Measurements from ENCODE around the gene CMTR1.
"Not testable (repeated sequence)": the region's sequence is repeated elsewhere in the genome, so short reads cannot be mapped to it uniquely, and the experiment has no call there.

CMTR1 gene

GRCh38 chr6:37492991-37493660 lies 60.1 kb downstream of the CMTR1 start:
- peak; percentile 58 for DNase-seq

- no peak for DNase-seq
Observed at GRCh38 chr6:37493661-37493995, 60.6 kb downstream of the CMTR1 start.

GRCh38 chr6:37495244-37495934 lies 62.4 kb downstream of the CMTR1 start:
- DNase-seq: peak; percentile 47

GRCh38 chr6:37496951-37497885 lies 64.2 kb downstream of the CMTR1 start:
- DNase-seq: no peak

GRCh38 chr6:37499433-37500293 lies 66.6 kb downstream of the CMTR1 start, which contains the start of gene CCDC167:
Gene CCDC167, minus strand, starts transcription at chr6:37499893. Its CDS starts 30 bp downstream, at chr6:37499863.
- DNase-seq: peak; percentile 99

GRCh38 chr6:37500294-37500608 lies 67.2 kb downstream of the CMTR1 start:
- DNase-seq: no peak

- not testable (repeated sequence) for DNase-seq
Observed at GRCh38 chr6:37500904-37501303, 67.9 kb downstream of the CMTR1 start.

GRCh38 chr6:37501632-37502491 lies 68.8 kb downstream of the CMTR1 start:
- no peak for DNase-seq

- no peak for DNase-seq
Observed at GRCh38 chr6:37502703-37503291, 69.8 kb downstream of the CMTR1 start.

- DNase-seq: no peak
Observed at GRCh38 chr6:37503309-37503965, 70.4 kb downstream of the CMTR1 start.

GRCh38 chr6:37504024-37504423 lies 71.0 kb downstream of the CMTR1 start:
- no peak for DNase-seq

- no peak for DNase-seq
Observed at GRCh38 chr6:37506479-37506878, 73.5 kb downstream of the CMTR1 start.

GRCh38 chr6:37507077-37507476 lies 74.1 kb downstream of the CMTR1 start:
- no peak for DNase-seq

GRCh38 chr6:37507690-37508421 lies 74.8 kb downstream of the CMTR1 start:
- peak; percentile 20 for DNase-seq

- no peak for DNase-seq
Observed at GRCh38 chr6:37511201-37511600, 78.2 kb downstream of the CMTR1 start.

- DNase-seq: no peak
Observed at GRCh38 chr6:37511910-37512399, 78.9 kb downstream of the CMTR1 start.

- no peak for DNase-seq
Observed at GRCh38 chr6:37512400-37513011, 79.5 kb downstream of the CMTR1 start.

GRCh38 chr6:37513155-37513554 lies 80.1 kb downstream of the CMTR1 start:
- DNase-seq: no peak

GRCh38 chr6:37513576-37513975 lies 80.6 kb downstream of the CMTR1 start:
- no peak for DNase-seq

Measured in NCI-H510A (cell line).